HepG2 (cell line): ENCODE data around the gene SLC10A1.

ENCODE experiments used
- CTCF ChIP-seq: sonication (generic); formaldehyde crosslinking; IDR thresholded peaks from 2 replicates; pipeline ENCODE4 v1.5.0; 2020; ENCODE audit warnings: mild to moderate bottlenecking, missing genetic modification reagents, moderate library complexity
- HINFP ChIP-seq: sonication (generic); formaldehyde crosslinking; IDR thresholded peaks from 2 replicates; pipeline ENCODE4 v1.4.0; 2020; ENCODE audit warnings: low read depth, mild to moderate bottlenecking, missing genetic modification reagents
- RFX5 ChIP-seq: IDR thresholded peaks from 2 replicates; pipeline ENCODE4 v1.6.1; 2011; ENCODE audit warnings: low read depth, low read length, improper control_type of control experiment
- ZBTB2 ChIP-seq: sonication (generic); formaldehyde crosslinking; IDR thresholded peaks from 2 replicates; pipeline ENCODE4 v1.8.0; 2022; ENCODE audit warnings: low read depth, missing genetic modification reagents
- ZFP36L2 ChIP-seq: sonication (generic); formaldehyde crosslinking; IDR thresholded peaks from 2 replicates; pipeline ENCODE4 v1.4.0; 2020; ENCODE audit warnings: missing genetic modification reagents

GRCh38 chr14:69756298-69756697, 40.7 kb downstream of the SLC10A1 start:
- TF ChIP-seq HINFP (CRISPR knock-in tag) (no peak), ZFP36L2 (CRISPR knock-in tag) (no peak), CTCF (CRISPR knock-in tag) (no peak), ZBTB2 (no peak), RFX5 (no peak)
